Karpas-422 (cell line): ENCODE results near the gene REEP2. TPM values are rescaled to one million over a fixed set of nuclear protein-coding genes. Genes with fewer than 3 reads are reported as not detected.

Experiments
- DNase-seq: peaks from one replicate; pipeline ENCODE4 v3.0.0-alpha.2; 2015
- H2AFZ ChIP-seq: fragments of 200-600 bp; sonication (generic); 2 replicates; pipeline ENCODE4 v1.6.1; 2014; ENCODE audit warnings: antibody characterized with exemption, low read length, mixed read lengths
- H3K27ac ChIP-seq: fragments of 200-600 bp; sonication (generic); 2 replicates; pipeline ENCODE4 v1.5.1; 2014; ENCODE audit warnings: mild to moderate bottlenecking, low read length, moderate library complexity
- H3K27me3 ChIP-seq: fragments of 200-600 bp; sonication (generic); 2 replicates; pipeline ENCODE4 v1.6.1; 2014; ENCODE audit warnings: low read length, mixed read lengths
- H3K36me3 ChIP-seq: fragments of 200-600 bp; sonication (generic); 2 replicates; pipeline ENCODE4 v1.6.1; 2014; ENCODE audit warnings: low read length, mixed read lengths; ENCODE audit not compliant: insufficient read depth
- H3K4me1 ChIP-seq: fragments of 200-600 bp; sonication (generic); 2 replicates; pipeline ENCODE4 v1.6.1; 2014; ENCODE audit warnings: mild to moderate bottlenecking, low read length, mixed read lengths
- H3K4me2 ChIP-seq: fragments of 200-600 bp; sonication (generic); 2 replicates; pipeline ENCODE4 v1.6.1; 2014; ENCODE audit warnings: low read length, low read depth, mild to moderate bottlenecking; ENCODE audit not compliant: poor library complexity, severe bottlenecking
- H3K4me3 ChIP-seq: fragments of 200-600 bp; sonication (generic); 2 replicates; pipeline ENCODE4 v1.5.1; 2014; ENCODE audit warnings: mild to moderate bottlenecking, antibody characterized with exemption, low read length, mixed read lengths
- H3K79me2 ChIP-seq: fragments of 200-600 bp; sonication (generic); 2 replicates; pipeline ENCODE4 v1.6.1; 2014; ENCODE audit warnings: mild to moderate bottlenecking, low read length, mixed read lengths
- H3K9ac ChIP-seq: fragments of 200-600 bp; sonication (generic); 2 replicates; pipeline ENCODE4 v1.6.0; 2014; ENCODE audit warnings: low read length
- H3K9me2 ChIP-seq: fragments of 200-600 bp; sonication (generic), shearing (Covaris generic); replicated peaks from 2 replicates; pipeline ENCODE4 v1.6.0; 2014; ENCODE audit warnings: mild to moderate bottlenecking, low read length, moderate library complexity; ENCODE audit not compliant: insufficient read depth
- H3K9me3 ChIP-seq: fragments of 300-700, 200-600 bp; sonication (generic); 2 replicates; pipeline ENCODE4 v1.6.1; 2014; ENCODE audit warnings: low read length, mixed read lengths
- H4K20me1 ChIP-seq: fragments of 200-600 bp; sonication (generic); 2 replicates; pipeline ENCODE4 v1.6.1; 2014; ENCODE audit warnings: mild to moderate bottlenecking, antibody characterized with exemption, low read length, low read depth; ENCODE audit not compliant: insufficient read depth
- total RNA-seq: library from RNA; depleted of rRNA; stranded (reverse); fragments of >200 nt; shearing (Covaris generic); gene quantifications from 2 replicates; pipeline ENCODE4 v1.2.3, GENCODE V29; 2014; ENCODE audit warnings: low replicate concordance

The REEP2 gene
- total RNA-seq, 1 experiment from 2014 or later, result 1.8 TPM

DNA sequence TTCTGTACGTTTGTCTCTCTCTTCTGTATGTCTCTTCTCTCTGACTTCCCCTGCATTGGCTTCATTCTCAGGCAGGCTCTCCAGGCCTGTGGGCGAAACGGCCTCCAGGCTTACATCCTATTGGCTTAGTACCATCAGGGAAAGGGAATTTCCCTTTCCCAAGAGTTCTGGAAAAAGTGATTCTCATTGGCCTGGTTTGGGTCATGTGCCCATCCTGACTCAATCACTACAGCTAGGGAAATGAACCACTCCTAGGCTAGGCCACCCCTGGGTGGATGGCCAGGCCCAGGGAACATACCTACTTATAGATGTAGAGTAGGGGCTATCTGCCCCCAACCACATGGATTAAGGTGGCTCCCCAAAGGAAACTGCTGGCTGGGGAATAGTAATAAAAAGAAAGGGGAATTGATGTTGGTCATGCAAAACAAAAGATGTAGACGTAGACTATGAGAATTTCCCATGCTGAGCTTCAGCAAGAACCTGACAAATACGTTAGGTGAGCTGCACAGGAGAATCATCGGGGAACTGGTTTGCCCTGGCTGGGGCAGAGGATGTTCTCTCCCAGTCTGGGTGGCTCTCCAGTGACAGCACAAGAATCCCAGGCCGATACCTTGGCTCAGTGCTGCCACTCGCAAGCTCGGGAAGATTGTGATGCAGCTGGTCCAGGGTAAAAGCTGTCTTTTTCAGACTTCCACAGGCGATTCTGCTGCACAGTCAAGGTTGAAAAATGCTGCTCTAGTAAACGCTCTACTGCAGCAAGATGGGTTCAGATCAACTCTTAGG, 22.7 kb downstream of the REEP2 start:
- Histone ChIP-seq H3K4me1 (peaks cover 21% of the 10 kb centered on the region), H3K9me2 (no peaks in the 10 kb centered on the region), H3K27ac (no peak overlapping the region), H3K36me3 (no peaks in the 10 kb centered on the region), H3K9ac (no peak overlapping the region), H4K20me1 (no peaks in the 10 kb centered on the region; the same call in 1 of the 2 replicates), H3K27me3 (peaks cover 4% of the 10 kb centered on the region; the same call in 1 of the 2 replicates), H3K4me2 (no peak overlapping the region), H3K4me3 (no peak overlapping the region), H3K79me2 (no peaks in the 10 kb centered on the region), H3K9me3 (no peaks in the 10 kb centered on the region), H2AFZ (no peak overlapping the region)
- DNase-seq, result no peak

DNA sequence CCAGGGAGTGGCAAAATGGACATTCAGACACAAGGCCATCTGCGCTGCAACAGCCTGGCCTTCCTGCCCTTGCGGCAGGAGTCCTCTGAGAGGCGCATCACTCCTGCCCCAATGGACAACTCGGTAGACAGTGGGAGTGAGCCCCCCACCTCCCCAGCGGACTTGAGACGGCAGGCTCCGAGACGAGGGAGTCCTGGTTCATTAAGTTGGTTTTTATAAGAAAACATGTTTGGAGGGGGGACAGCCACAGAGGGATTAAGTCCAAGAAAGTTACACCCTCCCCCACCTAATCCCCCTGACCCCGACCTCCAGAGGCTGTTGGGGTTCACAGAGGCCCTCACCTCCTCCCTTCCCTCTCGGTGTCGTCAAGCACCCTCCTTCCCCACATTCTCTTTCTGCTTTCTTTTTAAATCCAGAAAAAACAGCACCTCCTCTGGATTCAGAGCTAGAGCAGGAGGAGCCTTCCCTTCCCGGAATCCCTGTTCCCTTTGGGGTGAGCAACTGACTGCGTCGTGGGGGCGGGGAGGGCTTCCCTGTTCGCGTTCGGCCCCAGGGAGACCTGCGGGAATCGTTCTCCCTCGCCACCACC, 24.7 kb downstream of the REEP2 start:
- no peaks in the 10 kb centered on the region for H3K79me2 ChIP-seq
- H3K9me2 ChIP-seq, result no peaks in the 10 kb centered on the region
- H2AFZ ChIP-seq, result peak overlapping the region; percentile 88
- H3K9ac ChIP-seq, result peak overlapping the region; percentile 78
- DNase-seq, result peak; percentile 57
- H3K4me3 ChIP-seq, result peak overlapping the region; percentile 73
- H3K36me3 ChIP-seq, result no peaks in the 10 kb centered on the region
- H3K9me3 ChIP-seq, result no peaks in the 10 kb centered on the region
- peak overlapping the region; percentile 96 for H3K4me2 ChIP-seq
- H3K27me3 ChIP-seq, result peaks cover 4% of the 10 kb centered on the region; the same call in 1 of the 2 replicates
- peak overlapping the region; percentile 40; the same call in 1 of the 2 replicates for H3K27ac ChIP-seq
- H4K20me1 ChIP-seq, result no peaks in the 10 kb centered on the region; the same call in 1 of the 2 replicates
- H3K4me1 ChIP-seq, result peaks cover 21% of the 10 kb centered on the region

GRCh38 chr5:138464008-138464387, 25.1 kb downstream of the REEP2 start:
- H3K4me1 ChIP-seq, result peaks cover 21% of the 10 kb centered on the region
- H2AFZ ChIP-seq, result peak overlapping the region; percentile 97
- no peaks in the 10 kb centered on the region for H3K36me3 ChIP-seq
- H3K4me3 ChIP-seq, result peak overlapping the region; percentile 73
- H4K20me1 ChIP-seq, result no peaks in the 10 kb centered on the region; the same call in 1 of the 2 replicates
- H3K9me3 ChIP-seq, result no peaks in the 10 kb centered on the region
- H3K4me2 ChIP-seq, result peak overlapping the region; percentile 96
- no peaks in the 10 kb centered on the region for H3K9me2 ChIP-seq
- peak; percentile 98 for DNase-seq
- H3K27ac ChIP-seq, result peak overlapping the region; percentile 57
- peaks cover 4% of the 10 kb centered on the region; the same call in 1 of the 2 replicates for H3K27me3 ChIP-seq
- no peaks in the 10 kb centered on the region for H3K79me2 ChIP-seq
- peak overlapping the region; percentile 78 for H3K9ac ChIP-seq

GRCh38 chr5:138464388-138465260, 25.8 kb downstream of the REEP2 start:
- DNase-seq, result peak; percentile 99
- Histone ChIP-seq H2AFZ (peak overlapping the region; percentile 97), H3K9ac (peak overlapping the region; percentile 78), H3K4me2 (peak overlapping the region; percentile 96), H3K4me1 (peaks cover 21% of the 10 kb centered on the region), H3K27ac (peak overlapping the region; percentile 57), H3K27me3 (peaks cover 4% of the 10 kb centered on the region; the same call in 1 of the 2 replicates), H3K4me3 (peak overlapping the region; percentile 73), H4K20me1 (no peaks in the 10 kb centered on the region; the same call in 1 of the 2 replicates), H3K9me3 (no peaks in the 10 kb centered on the region), H3K79me2 (no peaks in the 10 kb centered on the region), H3K9me2 (no peaks in the 10 kb centered on the region), H3K36me3 (no peaks in the 10 kb centered on the region)

DNA sequence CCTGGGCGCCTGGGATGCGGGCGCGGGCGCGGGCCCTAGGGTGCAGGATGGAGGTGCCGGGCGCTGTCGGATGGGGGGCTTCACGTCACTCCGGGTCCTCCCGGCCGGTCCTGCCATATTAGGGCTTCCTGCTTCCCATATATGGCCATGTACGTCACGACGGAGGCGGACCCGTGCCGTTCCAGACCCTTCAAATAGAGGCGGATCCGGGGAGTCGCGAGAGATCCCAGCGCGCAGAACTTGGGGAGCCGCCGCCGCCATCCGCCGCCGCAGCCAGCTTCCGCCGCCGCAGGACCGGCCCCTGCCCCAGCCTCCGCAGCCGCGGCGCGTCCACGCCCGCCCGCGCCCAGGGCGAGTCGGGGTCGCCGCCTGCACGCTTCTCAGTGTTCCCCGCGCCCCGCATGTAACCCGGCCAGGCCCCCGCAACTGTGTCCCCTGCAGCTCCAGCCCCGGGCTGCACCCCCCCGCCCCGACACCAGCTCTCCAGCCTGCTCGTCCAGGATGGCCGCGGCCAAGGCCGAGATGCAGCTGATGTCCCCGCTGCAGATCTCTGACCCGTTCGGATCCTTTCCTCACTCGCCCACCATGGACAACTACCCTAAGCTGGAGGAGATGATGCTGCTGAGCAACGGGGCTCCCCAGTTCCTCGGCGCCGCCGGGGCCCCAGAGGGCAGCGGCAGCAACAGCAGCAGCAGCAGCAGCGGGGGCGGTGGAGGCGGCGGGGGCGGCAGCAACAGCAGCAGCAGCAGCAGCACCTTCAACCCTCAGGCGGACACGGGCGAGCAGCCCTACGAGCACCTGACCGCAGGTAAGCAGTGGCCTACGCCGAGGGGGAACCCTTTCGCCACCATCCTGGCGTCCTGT, 26.6 kb downstream of the REEP2 start, which contains the start of gene EGR1:
EGR1 (plus strand) TSS at position 219 of the 864 bp plus-strand sequence; CDS start at position 502, 283 bp downstream.
- peak within 1 kb of the TSS; percentile 97 for H2AFZ ChIP-seq
- no peaks in the 10 kb centered on the region for H3K36me3 ChIP-seq
- peak within 1 kb of the TSS; percentile 57 for H3K27ac ChIP-seq
- DNase-seq, result peak; percentile 98
- H3K4me1 ChIP-seq, result peaks cover 20% of the 10 kb centered on the region
- no peaks in the 10 kb centered on the region; the same call in 1 of the 2 replicates for H4K20me1 ChIP-seq
- no peaks in the 10 kb centered on the region for H3K9me3 ChIP-seq
- H3K79me2 ChIP-seq, result no peaks in the 10 kb centered on the region
- no peaks in the 10 kb centered on the region for H3K9me2 ChIP-seq
- H3K4me2 ChIP-seq, result peak within 1 kb of the TSS; percentile 96
- peak within 1 kb of the TSS; percentile 73 for H3K4me3 ChIP-seq
- peaks cover 4% of the 10 kb centered on the region; the same call in 1 of the 2 replicates for H3K27me3 ChIP-seq
- peak within 1 kb of the TSS; percentile 78 for H3K9ac ChIP-seq

- Histone ChIP-seq H3K36me3 (no peaks in the 10 kb centered on the region), H3K79me2 (no peaks in the 10 kb centered on the region), H3K9me3 (no peaks in the 10 kb centered on the region), H4K20me1 (no peaks in the 10 kb centered on the region; the same call in 1 of the 2 replicates), H3K4me1 (peaks cover 19% of the 10 kb centered on the region), H3K4me3 (peak overlapping the region; percentile 73), H3K4me2 (peak overlapping the region; percentile 96), H3K27me3 (peaks cover 4% of the 10 kb centered on the region; the same call in 1 of the 2 replicates), H3K9me2 (no peaks in the 10 kb centered on the region), H3K27ac (no peak overlapping the region), H2AFZ (no peak overlapping the region), H3K9ac (peak overlapping the region; percentile 78)
- no peak for DNase-seq
These were observed 27.5 kb downstream of the REEP2 start for GRCh38 chr5:138466125-138466899.
